HepG2 (cell line): ENCODE data around the gene NACC2. TPM values are rescaled to one million over a fixed set of nuclear protein-coding genes. Genes with fewer than 3 reads are reported as not detected.

ENCODE experiments used
- ATAC-seq: fragments of 200-7000 bp; cut with Tn5 transposase; 3 replicates; pipeline ENCODE4 v1.9.1; 2020; ENCODE audit warnings: mild to moderate bottlenecking, moderate library complexity
- BruUV-seq: library from RNA; stranded (reverse); fragments of 400-500 nt; replicated peaks from 2 replicates; lab custom pipeline; 2021; lab: Mats Ljungman, UMichigan
- CTCF ChIA-PET: fragments of 300-600 bp; formaldehyde crosslinking; extraction: SDS; loops from one replicate; lab custom pipeline; 2021; ENCODE audit warnings: low total read pairs, inconsistent platforms, low intra/inter-chr PET ratio; lab: Yijun Ruan, JAX
- POLR2A ChIA-PET: fragments of 350-600 bp; sonication (Branson Sonifier 250); formaldehyde crosslinking; loops from one replicate; lab custom pipeline; 2020; ENCODE audit warnings: antibody characterized with exemption, inconsistent platforms; lab: Yijun Ruan, JAX
- DNase-seq: peaks from one replicate; pipeline ENCODE4 v3.0.0-alpha.2; 2015; ENCODE audit warnings: low spot score
- FAIRE-seq: peaks from 3 replicates; lab custom pipeline; 2011; peaks lifted over from hg19 to GRCh38; lab: Jason Lieb, UNC
- H2AFZ ChIP-seq: one replicate; pipeline ENCODE4 v1.6.1; 2011; ENCODE audit warnings: low read length, inconsistent platforms
- H3K27ac ChIP-seq: fragments of 300-600 bp; 3 replicates; pipeline ENCODE4 v1.8.0; 2011; ENCODE audit warnings: mixed run types, mild to moderate bottlenecking, mixed read lengths, low read length, inconsistent platforms; ENCODE audit not compliant: insufficient read depth; ENCODE audit errors: extremely low read length
- H3K27me3 ChIP-seq, 2 experiments: fragments of 200-600 bp in 1 of 2; 2 replicates in 1 of 2; 3 replicates in 1 of 2; pipeline versions ENCODE4 v1.6.0 to v1.8.0; 2011; ENCODE audit warnings: low read length in 2 of 2, mild to moderate bottlenecking in 2 of 2, moderate library complexity in 2 of 2, inconsistent platforms in 1 of 2; ENCODE audit not compliant: insufficient read depth in 2 of 2, control insufficient read depth in 1 of 2
- H3K36me3 ChIP-seq, 2 experiments: fragments of 200-600 bp in 1 of 2; replicated peaks in 1 of 2; 2 replicates in 1 of 2; 3 replicates in 1 of 2; pipeline versions ENCODE4 v1.5.1 to v1.8.0; 2011; ENCODE audit warnings: low read length in 2 of 2, inconsistent platforms in 1 of 2; ENCODE audit not compliant: insufficient read depth in 2 of 2, control insufficient read depth in 1 of 2
- H3K4me1 ChIP-seq: 2 replicates; pipeline ENCODE4 v1.5.1; 2012; ENCODE audit warnings: low read length, inconsistent platforms; ENCODE audit not compliant: insufficient read depth
- H3K4me2 ChIP-seq: 2 replicates; pipeline ENCODE4 v1.6.0; 2011; ENCODE audit warnings: low read depth, low read length, inconsistent platforms
- H3K4me3 ChIP-seq, 3 experiments: fragments of 200-600 bp in 1 of 3; sonication (generic), shearing (Covaris generic) in 1 of 3; replicated peaks in 1 of 3; 2 replicates each; pipeline ENCODE4 v1.5.1; 2011 to 2016; ENCODE audit warnings: low read length in 3 of 3, inconsistent platforms in 2 of 3, low read depth in 2 of 3, mild to moderate bottlenecking in 2 of 3, control low read depth in 1 of 3, mixed read lengths in 1 of 3; ENCODE audit not compliant: insufficient read depth in 1 of 3
- H3K79me2 ChIP-seq: one replicate; pipeline ENCODE4 v1.6.1; 2011; ENCODE audit warnings: low read length, inconsistent platforms; ENCODE audit not compliant: insufficient read depth
- H3K9ac ChIP-seq: 2 replicates; pipeline ENCODE4 v1.6.0; 2011; ENCODE audit warnings: mild to moderate bottlenecking, low read depth, low read length, inconsistent platforms; ENCODE audit not compliant: insufficient read depth
- H3K9me3 ChIP-seq: 2 replicates; pipeline ENCODE4 v1.5.1; 2012; ENCODE audit warnings: mild to moderate bottlenecking, low read length
- H4K20me1 ChIP-seq: 2 replicates; pipeline ENCODE4 v1.6.0; 2011; ENCODE audit warnings: inconsistent platforms, mild to moderate bottlenecking, low read length, moderate library complexity; ENCODE audit not compliant: insufficient read depth
- GLI4 ChIP-seq: sonication (generic); formaldehyde crosslinking; IDR thresholded peaks from 2 replicates; pipeline ENCODE4 v1.5.1; 2020; ENCODE audit warnings: missing genetic modification reagents, mild to moderate bottlenecking, moderate library complexity, borderline replicate concordance
- ZNF10 ChIP-seq: sonication (generic); formaldehyde crosslinking; IDR thresholded peaks from 2 replicates; pipeline ENCODE4 v1.4.0; 2020; ENCODE audit warnings: mild to moderate bottlenecking, low read depth, missing genetic modification reagents, borderline replicate concordance
- ZNF263 ChIP-seq: sonication (generic); formaldehyde crosslinking; IDR thresholded peaks from 2 replicates; pipeline ENCODE4 v1.4.0; 2020; ENCODE audit warnings: missing genetic modification reagents
- ZNF556 ChIP-seq: sonication (generic); formaldehyde crosslinking; IDR thresholded peaks from 2 replicates; pipeline ENCODE4 v1.4.0; 2020; ENCODE audit warnings: mild to moderate bottlenecking, missing genetic modification reagents, borderline replicate concordance
- ZNF670 ChIP-seq: sonication (generic); formaldehyde crosslinking; IDR thresholded peaks from 2 replicates; pipeline ENCODE4 v1.8.0; 2022; ENCODE audit warnings: mild to moderate bottlenecking, missing genetic modification reagents, borderline replicate concordance
- WGBS: methylation state at CpG from one replicate; pipeline ENCODE4 v1.1.6; 2017; ENCODE audit warnings: low lambda C conversion rate; 5-methylcytosine and 5-hydroxymethylcytosine counted together
- in situ Hi-C: cut with HindIII; loops from 2 replicates; pipeline ENCODE4 v1.10.0; 2017; ENCODE audit warnings: low pct_unique_long_range_greater_than_20kb; ENCODE audit not compliant: extremely low pct_ligation_motif_present
- intact Hi-C: fragments of 100-400 bp; cut with micrococcal nuclease; formaldehyde crosslinking; loops from one replicate; pipeline ENCODE4 v1.10.0; 2022; ENCODE audit not compliant: unreplicated experiment
- polyA plus RNA-seq, 8 experiments: library from polyadenylated mRNA; depleted of rRNA in 3 of 8; stranded (reverse) in 7 of 8; unstranded in 1 of 8; fragments of >200 nt; fragmentation: Illumina TruSeq in 4 of 8; extraction: Trizol in 4 of 8; gene quantifications; 2 replicates each; pipeline versions ENCODE4 v1.2.1 to v1.2.3, GENCODE V29; 2011 to 2016; ENCODE audit warnings: low read depth in 4 of 8, missing spikeins in 1 of 8, mixed read lengths in 1 of 8; ENCODE audit not compliant: insufficient read depth in 1 of 8
- total RNA-seq, 5 experiments: library from RNA; depleted of rRNA; stranded (reverse); fragments of >200 nt; fragmentation: Illumina TruSeq; extraction: Trizol; gene quantifications; 2 replicates each; pipeline ENCODE4 v1.2.3, GENCODE V29; 2016; ENCODE audit warnings: low read depth in 1 of 5
- TF ChIP-seq, protein P1 (sequence below): sonication (generic); formaldehyde crosslinking; IDR thresholded peaks from 2 replicates; pipeline ENCODE4 v1.4.0; 2020; ENCODE audit warnings: mild to moderate bottlenecking, missing genetic modification reagents

NACC2 gene
- total and polyA plus RNA-seq, 2 of the 13 experiments (the other 11 are each of a cell fraction or from before 2014, with no cell fraction given): 5.9 to 12.3 TPM

DNA sequence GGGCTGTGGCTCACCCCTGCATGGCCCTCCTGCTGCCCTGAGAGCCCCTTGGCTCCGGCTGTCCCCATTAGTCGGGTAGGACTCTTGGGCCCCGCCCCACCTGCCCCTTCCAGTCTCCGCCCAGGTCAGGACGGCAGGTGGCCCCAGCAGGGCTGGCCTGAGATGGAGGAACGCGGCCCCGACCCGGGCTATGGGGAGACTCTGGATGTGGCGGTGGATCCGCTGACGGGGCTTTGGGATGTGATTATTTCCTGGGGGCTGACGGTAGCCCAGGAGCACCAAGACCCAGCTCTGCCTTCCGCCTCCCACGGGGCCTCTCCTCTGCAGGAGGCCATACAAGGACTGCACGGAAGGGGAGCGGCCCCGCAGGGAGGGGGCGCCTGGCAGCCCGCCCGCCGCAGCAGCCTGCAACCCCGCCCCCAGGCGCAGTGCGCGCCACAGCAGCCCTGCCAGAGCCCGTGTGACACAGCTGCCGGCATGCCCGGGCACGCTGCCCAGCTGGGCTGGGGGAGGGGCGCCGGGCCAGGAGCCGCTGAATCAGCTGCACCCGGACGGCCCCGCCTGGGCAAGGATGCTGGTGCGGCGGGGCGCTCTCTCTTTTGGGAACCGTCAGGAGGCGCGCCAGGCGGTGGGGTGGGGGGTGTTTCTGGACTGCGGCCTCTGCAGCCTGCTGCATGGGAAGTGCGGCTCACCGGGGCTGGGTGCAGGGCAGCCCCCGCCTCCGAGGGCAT lies 14.4 kb upstream of the NACC2 start (continued):
- TF ChIP-seq ZNF556 (no peak), ZNF10 (no peak), GLI4 (CRISPR knock-in tag) (no peak), ZNF670 (CRISPR knock-in tag) (no peak)

DNA sequence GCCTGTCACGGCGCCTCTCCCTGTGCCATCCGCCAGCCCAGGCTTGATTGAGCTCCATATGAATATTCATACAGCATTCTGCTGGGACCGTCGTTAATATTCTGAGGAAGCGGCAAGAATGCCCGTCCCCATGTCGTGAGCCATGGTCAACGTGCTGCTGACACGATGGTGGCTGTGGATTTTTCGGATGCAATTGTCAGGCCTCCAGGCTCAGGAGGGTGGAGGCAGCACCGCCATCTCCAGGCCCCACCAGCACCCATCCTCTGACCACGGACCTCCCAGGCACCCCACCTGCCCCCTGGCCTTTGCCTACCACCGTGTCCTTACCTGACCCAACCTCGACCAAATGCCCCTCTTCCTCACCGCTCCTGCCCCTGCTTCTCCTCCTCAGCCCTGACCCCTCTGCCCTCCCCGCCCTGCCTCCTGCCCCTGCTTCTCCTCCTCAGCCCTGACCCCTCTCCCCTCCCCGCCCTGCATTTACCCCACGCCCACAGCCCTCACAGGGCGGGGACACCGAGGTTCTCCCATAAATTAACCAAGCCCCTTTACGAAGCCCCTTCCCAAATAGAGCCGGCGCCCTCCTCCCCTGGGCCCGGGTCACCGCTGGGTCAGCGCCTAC lies 13.7 kb upstream of the NACC2 start:
- TF ChIP-seq, protein P1, sequence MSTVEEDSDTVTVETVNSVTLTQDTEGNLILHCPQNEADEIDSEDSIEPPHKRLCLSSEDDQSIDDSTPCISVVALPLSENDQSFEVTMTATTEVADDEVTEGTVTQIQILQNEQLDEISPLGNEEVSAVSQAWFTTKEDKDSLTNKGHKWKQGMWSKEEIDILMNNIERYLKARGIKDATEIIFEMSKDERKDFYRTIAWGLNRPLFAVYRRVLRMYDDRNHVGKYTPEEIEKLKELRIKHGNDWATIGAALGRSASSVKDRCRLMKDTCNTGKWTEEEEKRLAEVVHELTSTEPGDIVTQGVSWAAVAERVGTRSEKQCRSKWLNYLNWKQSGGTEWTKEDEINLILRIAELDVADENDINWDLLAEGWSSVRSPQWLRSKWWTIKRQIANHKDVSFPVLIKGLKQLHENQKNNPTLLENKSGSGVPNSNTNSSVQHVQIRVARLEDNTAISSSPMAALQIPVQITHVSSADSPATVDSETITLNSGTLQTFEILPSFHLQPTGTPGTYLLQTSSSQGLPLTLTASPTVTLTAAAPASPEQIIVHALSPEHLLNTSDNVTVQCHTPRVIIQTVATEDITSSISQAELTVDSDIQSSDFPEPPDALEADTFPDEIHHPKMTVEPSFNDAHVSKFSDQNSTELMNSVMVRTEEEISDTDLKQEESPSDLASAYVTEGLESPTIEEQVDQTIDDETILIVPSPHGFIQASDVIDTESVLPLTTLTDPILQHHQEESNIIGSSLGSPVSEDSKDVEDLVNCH (CRISPR knock-in tag): no peak
- TF ChIP-seq ZNF263 (CRISPR knock-in tag): no peak
- CTCF ChIA-PET: no interaction called here
- POLR2A ChIA-PET: no interaction called here
- FAIRE-seq (no peak), DNase-seq (no peak), ATAC-seq (no peak)
- peaks cover 27% of the 10 kb centered on the region for H3K4me1 ChIP-seq
- H3K79me2 ChIP-seq: no peaks in the 10 kb centered on the region
- no peaks in the 10 kb centered on the region for H3K9me3 ChIP-seq
- no peak overlapping the region for H3K27ac ChIP-seq
- WGBS: 83% methylated on average over 24 of the region's 27 CpGs
- no peak overlapping the region for H3K9ac ChIP-seq
- no peaks in the 10 kb centered on the region for H4K20me1 ChIP-seq
- peaks cover 2 to 20% of the 10 kb centered on the region in 2 experiments; a peak in 4 of 5 replicates for H3K27me3 ChIP-seq
- no TSS peak for BruUV-seq
- no peak overlapping the region for H2AFZ ChIP-seq
- H3K4me2 ChIP-seq: no peak overlapping the region
- H3K36me3 ChIP-seq: no peaks in the 10 kb centered on the region
- intact Hi-C loops (no loop called here), in situ Hi-C loops (loop anchor here (10.0 kb wide), 1 partner anchor 144 kb away; the partner anchor contains the start of gene UBAC1)
- H3K4me3 ChIP-seq: no peak overlapping the region
